ENCODE results near the gene PLEKHA6.

GRCh38 chr1:204213668-204214662, 145.8 kb downstream of the PLEKHA6 start, which contains the start of gene GOLT1A:
- TF ChIP-seq, protein P1, sequence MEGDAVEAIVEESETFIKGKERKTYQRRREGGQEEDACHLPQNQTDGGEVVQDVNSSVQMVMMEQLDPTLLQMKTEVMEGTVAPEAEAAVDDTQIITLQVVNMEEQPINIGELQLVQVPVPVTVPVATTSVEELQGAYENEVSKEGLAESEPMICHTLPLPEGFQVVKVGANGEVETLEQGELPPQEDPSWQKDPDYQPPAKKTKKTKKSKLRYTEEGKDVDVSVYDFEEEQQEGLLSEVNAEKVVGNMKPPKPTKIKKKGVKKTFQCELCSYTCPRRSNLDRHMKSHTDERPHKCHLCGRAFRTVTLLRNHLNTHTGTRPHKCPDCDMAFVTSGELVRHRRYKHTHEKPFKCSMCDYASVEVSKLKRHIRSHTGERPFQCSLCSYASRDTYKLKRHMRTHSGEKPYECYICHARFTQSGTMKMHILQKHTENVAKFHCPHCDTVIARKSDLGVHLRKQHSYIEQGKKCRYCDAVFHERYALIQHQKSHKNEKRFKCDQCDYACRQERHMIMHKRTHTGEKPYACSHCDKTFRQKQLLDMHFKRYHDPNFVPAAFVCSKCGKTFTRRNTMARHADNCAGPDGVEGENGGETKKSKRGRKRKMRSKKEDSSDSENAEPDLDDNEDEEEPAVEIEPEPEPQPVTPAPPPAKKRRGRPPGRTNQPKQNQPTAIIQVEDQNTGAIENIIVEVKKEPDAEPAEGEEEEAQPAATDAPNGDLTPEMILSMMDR (IDR thresholded peaks at IDR 0.05; ENCODE audit: low read depth, low read length, poor library complexity, severe bottlenecking) = no peak
- no peak for TF ChIP-seq EZH2phosphoT487 (IDR thresholded peaks at IDR 0.05; ENCODE audit: borderline replicate concordance, low read length)

Data from DOHH2 (cell line).